ENCODE results near the gene H2BK1.

The H2BK1 gene

DNA sequence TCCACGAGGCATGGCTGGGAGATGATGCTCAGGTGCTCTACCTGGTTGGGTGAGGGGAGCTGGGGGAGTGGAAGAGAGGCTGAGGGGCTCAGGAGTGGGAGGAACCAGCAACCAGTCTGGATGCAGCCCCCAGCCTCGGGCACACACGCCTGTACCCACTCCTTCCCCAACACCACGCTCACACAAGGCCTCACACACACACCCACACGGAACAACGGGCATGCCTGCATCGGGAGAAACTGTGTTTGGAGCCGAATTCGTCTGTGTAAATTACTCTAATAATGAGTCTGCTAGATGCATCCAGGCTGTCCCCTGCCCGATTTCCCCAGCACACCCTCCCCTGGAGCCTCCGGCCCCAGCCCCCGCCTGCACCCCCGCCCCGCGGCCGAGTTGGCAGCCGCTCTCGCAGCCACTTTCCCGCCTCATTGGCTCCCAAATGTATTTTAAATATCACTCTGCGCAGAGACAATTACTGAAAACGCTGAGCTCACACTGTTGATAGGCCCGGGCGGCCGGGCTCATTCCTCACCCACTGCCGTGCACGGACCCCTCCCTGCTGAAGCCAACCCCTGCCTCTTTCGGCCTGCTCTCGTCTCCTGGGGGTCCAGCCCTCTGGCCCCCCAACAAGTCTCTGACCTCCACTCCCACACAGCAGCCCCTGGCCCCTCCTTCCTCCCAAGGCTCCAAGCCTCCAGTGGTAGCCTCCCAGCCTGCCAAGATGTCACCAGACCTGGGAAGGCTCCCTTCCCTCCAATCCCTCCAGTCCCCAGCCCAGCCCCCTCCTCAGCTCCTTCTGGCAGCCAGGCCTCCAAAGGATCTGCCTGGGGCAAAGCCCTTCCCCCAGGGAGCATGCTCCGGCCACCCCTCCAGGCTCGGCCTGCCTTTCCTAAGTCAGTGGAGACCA lies 11.1 kb downstream of the H2BK1 start:
- peak; percentile 45 for DNase-seq

GRCh38 chr7:151197932-151198331 lies 12.4 kb downstream of the H2BK1 start:
- no peak for DNase-seq

- no peak for DNase-seq
These were observed 14.5 kb downstream of the H2BK1 start for GRCh38 chr7:151195616-151196450.

DNA sequence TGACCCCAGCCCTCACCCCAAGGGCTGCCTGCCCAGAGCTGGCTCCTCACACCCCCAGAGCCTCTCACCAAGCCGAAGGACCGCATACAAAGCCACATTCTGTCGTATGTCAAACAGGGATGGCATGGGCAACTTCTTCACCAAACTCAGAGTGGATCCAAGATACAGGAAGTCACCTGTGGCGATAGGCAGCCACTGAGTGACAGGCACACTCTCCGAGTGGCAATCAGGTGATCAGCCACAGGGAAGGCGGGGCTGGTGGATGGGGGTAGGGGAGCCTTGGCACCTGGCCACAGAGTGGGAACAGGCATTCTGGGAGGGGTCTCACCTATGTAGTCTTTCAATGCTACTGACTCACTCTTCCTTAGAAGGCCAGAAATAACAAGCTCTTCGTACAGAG lies 16.1 kb downstream of the H2BK1 start:
- DNase-seq: no peak

- DNase-seq: no peak
These were observed 16.9 kb downstream of the H2BK1 start for GRCh38 chr7:151193203-151193978.

DNA sequence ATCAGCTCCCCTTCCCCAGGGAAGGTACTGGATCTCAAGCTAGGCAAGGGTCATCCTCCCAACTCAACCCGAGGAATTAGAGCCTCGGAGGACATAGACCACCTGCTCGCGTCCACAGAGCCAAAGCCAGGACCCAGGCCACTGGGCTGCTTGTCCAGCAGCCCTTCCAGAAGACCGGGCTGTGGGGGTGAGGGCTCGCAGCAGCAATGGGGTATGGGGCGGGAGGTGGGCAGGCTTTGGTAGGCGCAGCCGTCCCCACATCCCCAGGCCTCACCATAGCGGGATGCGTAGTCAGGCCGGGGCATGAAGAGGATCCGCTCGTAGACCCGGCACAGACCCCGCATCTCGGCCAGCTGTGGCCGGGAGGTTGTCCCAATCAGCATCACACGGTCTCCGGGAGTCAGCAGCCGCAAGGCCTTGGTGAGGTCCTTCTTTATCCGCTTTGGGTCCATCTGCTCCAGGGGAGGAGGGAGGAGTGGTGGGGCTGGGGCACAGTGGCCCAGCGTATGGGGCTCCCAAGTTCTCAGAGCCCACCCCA lies 18.2 kb downstream of the H2BK1 start:
- no peak for DNase-seq

- no peak for DNase-seq
These were observed 18.7 kb downstream of the H2BK1 start for GRCh38 chr7:151191544-151191943.

GRCh38 chr7:151189038-151189437 lies 21.2 kb downstream of the H2BK1 start:
- no peak for DNase-seq

DNA sequence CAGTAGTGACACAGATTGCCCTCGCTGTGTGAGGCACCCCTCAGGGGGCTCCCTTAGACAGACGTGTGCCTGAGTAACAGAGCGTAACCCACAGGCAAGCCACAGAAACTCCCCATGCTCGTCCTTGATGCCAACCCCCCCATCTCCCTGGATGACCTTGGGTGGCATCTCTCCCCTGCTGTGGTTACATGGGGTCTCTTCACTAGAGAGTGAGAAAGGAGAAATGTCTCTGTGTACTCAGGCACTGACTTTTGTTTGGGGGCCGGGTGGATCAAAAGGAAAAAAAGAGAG lies 22.1 kb downstream of the H2BK1 start:
- no peak for DNase-seq

DNA sequence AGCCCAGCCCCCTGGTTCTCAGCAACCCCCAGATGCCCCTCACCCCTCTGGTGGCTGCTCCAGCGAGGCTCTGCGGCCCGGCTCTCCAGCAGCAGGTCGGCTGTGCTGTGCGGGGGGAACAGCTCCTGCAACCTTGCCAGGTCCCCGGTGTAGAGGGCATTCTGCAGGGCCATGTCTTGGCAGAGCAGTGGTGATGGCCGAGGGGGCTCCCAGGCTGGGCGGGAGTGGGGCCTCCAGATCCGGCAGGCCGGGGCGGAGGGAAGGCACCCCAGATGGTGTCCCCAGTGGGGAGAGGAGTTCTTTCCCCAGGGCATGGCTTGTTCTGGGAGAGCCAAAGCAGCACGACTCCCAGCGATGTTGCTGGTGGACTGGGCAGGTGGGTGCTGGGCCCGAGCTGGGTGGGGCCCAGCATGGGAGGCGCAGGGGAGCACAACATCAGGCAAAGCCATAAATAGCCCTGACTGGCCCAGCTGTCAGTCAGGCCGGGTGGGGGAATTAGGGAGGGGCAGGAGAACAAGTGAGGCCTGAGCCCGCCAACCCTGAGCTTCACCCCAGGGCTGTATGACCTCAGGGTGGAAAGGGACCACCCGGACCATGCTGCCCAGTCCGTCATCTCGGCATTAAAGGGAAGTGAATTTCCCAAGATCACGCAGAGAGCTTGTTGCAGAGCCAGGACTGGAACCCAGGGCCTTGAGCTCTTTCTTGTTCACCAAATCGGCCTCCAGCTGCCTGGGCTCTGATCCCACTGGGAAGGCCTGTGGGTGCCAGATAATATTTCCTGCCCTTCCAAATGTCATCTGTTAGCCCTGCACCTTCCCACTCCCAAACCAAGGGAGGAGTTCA lies 22.7 kb downstream of the H2BK1 start:
- no peak for DNase-seq

DNA sequence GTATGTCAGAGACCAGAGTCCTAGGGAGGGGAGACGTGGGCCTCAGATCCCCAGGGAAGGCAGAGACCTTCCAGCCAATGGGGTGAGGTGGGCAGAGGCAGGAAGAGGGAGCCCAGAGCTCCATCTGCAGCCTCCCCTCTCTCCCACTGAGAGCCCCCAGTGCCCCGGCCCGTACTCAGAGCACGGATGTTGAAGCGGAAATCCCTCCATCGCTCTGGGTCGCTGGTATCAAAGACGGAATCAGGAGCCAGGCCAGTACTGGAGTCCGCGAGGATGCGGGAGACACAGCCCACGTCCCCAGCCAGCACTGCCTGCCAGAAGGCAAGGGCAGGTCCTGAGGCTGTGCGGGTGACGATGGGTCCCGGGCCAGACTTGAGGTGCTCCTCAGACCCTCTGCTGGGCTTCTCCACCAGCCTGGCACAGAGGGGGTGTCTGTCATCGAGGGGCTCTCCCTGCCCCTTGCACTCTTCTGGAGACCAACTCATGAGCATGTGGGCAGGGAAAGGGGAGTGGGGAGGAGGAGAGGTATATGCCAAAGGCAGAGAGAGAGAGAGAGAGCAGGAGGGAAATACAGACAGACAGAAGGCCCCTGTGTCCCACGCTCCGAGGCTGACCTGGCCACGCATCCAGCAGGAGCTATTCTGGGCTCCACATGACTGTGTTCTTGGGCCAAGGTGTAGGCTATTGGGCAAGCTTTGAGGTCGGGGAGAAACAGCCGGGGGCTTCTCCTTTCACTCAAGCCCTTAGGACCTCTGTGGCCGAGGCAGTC lies 23.5 kb downstream of the H2BK1 start, which contains the start of gene ASB10:
Gene ASB10, minus strand, starts transcription at position 611 of the 769 bp plus-strand sequence. Its CDS starts 120 bp downstream, at position 491.
- DNase-seq: no peak

- no peak for DNase-seq
These were observed 24.3 kb downstream of the H2BK1 start for GRCh38 chr7:151185762-151186639.

GRCh38 chr7:151181011-151181431 lies 29.3 kb downstream of the H2BK1 start:
- no peak for DNase-seq

DNA sequence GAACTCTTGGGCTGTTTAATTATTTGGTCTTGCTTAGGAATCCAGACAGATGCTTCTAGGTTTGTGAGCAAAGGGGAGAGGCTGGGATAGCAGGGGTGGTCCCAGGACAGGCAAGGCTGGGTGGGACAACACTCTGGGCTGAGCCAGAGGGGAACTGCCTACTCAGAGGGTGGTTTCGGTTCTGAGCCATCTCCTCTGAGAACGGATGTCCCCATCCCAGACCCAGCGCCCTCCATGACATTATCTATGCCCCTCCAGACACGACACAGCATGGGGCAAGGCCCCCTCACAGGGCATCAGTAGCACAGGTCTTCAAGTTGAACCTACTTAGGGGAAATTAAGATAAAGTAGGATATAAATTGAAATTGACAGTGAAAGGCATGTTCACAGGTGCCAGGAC lies 30.3 kb downstream of the H2BK1 start:
- DNase-seq: no peak

- DNase-seq: no peak
These were observed 30.9 kb downstream of the H2BK1 start for GRCh38 chr7:151179287-151179860.

DNA sequence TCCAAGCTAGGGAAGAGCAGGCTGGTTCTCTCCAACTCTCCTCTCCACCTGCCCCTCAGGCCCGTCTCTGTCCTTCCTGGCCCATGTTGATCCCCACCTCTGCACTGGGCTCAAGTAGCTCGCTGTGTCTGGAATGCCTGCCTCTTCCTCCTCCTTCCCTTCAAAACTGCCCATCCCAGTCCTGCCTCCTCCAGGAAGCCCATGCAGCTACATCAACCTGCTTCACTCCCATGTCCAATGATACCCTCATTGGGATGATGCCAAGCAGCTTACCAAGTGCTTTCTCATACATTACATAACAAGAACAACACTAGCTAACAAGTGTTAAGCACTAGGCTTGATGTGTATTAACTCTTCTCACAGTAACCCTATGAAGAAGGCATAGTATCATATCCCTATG lies 31.5 kb downstream of the H2BK1 start:
- no peak for DNase-seq

DNA sequence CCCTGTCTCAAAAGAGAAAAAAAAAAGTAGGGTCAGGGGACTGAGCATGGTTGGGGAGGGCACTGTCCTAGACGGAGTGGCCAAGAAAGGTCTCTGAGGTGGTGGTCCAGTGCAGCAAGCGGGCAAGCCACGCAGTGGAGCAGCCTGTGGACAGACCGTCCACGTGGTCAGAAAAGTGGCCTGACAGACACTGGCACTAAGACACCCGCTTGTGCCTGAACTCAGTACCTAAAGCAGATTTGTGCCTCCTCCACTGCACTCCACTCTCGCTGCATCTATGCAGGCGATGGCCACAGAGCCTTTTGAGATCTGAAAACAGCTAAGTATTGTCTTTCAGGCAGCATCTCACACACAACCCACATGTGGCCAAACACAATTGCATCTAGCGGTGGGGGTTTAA lies 32.1 kb downstream of the H2BK1 start:
- no peak for DNase-seq

GRCh38 chr7:151177310-151177709 lies 33.0 kb downstream of the H2BK1 start:
- no peak for DNase-seq

DNA sequence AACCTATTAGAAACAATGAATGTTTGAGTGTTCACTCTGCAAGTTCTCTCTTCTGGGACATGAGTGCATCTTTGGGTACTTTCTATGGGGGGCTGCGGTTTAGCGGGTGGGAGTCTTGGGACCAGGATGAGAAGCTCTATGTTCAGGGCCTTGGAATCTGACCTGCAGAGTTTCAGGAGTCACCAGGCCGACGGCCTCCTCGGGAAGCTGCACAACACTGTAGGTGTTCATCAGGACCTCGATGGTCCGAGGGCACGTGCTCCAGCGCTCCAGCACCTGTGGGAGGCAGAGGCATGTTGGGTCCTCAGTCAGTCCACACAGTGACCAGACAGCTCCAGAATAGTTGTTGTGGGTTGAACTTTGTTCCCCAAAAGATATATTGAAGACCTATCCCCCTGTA lies 33.9 kb downstream of the H2BK1 start:
- DNase-seq: no peak

GRCh38 chr7:151175793-151176311 lies 34.4 kb downstream of the H2BK1 start:
- DNase-seq: no peak
